HFFc6 (cell line): ENCODE data around the gene LBX1. TPM values are rescaled to one million over a fixed set of nuclear protein-coding genes. Genes with fewer than 3 reads are reported as not detected.

Source experiments
- DNase-seq: peaks from one replicate; pipeline ENCODE4 v3.0.0-alpha.2; 2018
- H3K27ac Mint-ChIP-seq: 2 replicates; pipeline ENCODE4 v1.8.0; 2020; ENCODE audit warnings: mild to moderate bottlenecking, mixed read lengths
- H3K27me3 Mint-ChIP-seq: 2 replicates; pipeline ENCODE4 v1.8.0; 2021; ENCODE audit warnings: mild to moderate bottlenecking, moderate library complexity, mixed read lengths; ENCODE audit not compliant: insufficient read depth
- H3K36me3 Mint-ChIP-seq: 2 replicates; pipeline ENCODE4 v1.8.0; 2021; ENCODE audit warnings: low read depth, mixed read lengths
- H3K4me1 Mint-ChIP-seq: 2 replicates; pipeline ENCODE4 v1.8.0; 2020; ENCODE audit warnings: low read depth, mixed read lengths
- H3K4me3 Mint-ChIP-seq: 2 replicates; pipeline ENCODE4 v1.8.0; 2020; ENCODE audit warnings: mild to moderate bottlenecking, moderate library complexity, mixed read lengths
- H3K9me3 Mint-ChIP-seq: 2 replicates; pipeline ENCODE4 v1.8.0; 2020; ENCODE audit warnings: mild to moderate bottlenecking, mixed read lengths
- CTCF ChIP-seq: fragments of 200-600 bp; sonication (generic); IDR thresholded peaks from 2 replicates; pipeline ENCODE4 v1.5.0; 2021; ENCODE audit warnings: antibody characterized with exemption, mild to moderate bottlenecking
- total RNA-seq, 6 experiments: library from RNA; stranded (reverse); fragmentation: NEBNext Ultra II Directional; extraction: Animal tissue kit (Norgen Biotek cat#: 25700); gene quantifications; 2 replicates in 1 of 6; 3 replicates in 5 of 6; pipeline ENCODE4 v1.2.3, GENCODE V29; 2021

Gene LBX1
- total RNA-seq, 6 experiments from 2014 or later: not detected

GRCh38 chr10:101226491-101227428 is 2.5 kb downstream of the LBX1 start:
- Mint-ChIP-seq H3K4me1 (peaks cover 27% of the 10 kb centered on the region), H3K4me3 (no peak overlapping the region; the same call in 1 of the 2 replicates), H3K36me3 (peaks cover 8% of the 10 kb centered on the region; the same call in 1 of the 2 replicates), H3K27ac (no peak overlapping the region), H3K27me3 (peaks cover 78% of the 10 kb centered on the region), H3K9me3 (no peaks in the 10 kb centered on the region; the same call in 1 of the 2 replicates)
- TF ChIP-seq CTCF: no peak
- DNase-seq: no peak

GRCh38 chr10:101225846-101226421 is 3.3 kb downstream of the LBX1 start:
- Mint-ChIP-seq H3K27ac (no peak overlapping the region), H3K9me3 (no peaks in the 10 kb centered on the region; the same call in 1 of the 2 replicates), H3K4me1 (peaks cover 33% of the 10 kb centered on the region), H3K36me3 (peaks cover 11% of the 10 kb centered on the region), H3K27me3 (peaks cover 78% of the 10 kb centered on the region), H3K4me3 (peak overlapping the region; percentile 57; the same call in 1 of the 2 replicates)
- no peak for DNase-seq
- no peak for TF ChIP-seq CTCF

- no peak for TF ChIP-seq CTCF
- H3K4me3 Mint-ChIP-seq: peak overlapping the region; percentile 47
- no peaks in the 10 kb centered on the region; the same call in 1 of the 2 replicates for H3K9me3 Mint-ChIP-seq
- peaks cover 11% of the 10 kb centered on the region for H3K36me3 Mint-ChIP-seq
- H3K27me3 Mint-ChIP-seq: peaks cover 78% of the 10 kb centered on the region
- H3K4me1 Mint-ChIP-seq: peaks cover 33% of the 10 kb centered on the region
- no peak for DNase-seq
- no peak overlapping the region for H3K27ac Mint-ChIP-seq
Measured at GRCh38 chr10:101224910-101225823, 4.1 kb downstream of the LBX1 start.

GRCh38 chr10:101224060-101224909 is 5.0 kb downstream of the LBX1 start:
- Mint-ChIP-seq H3K4me3 (no peak overlapping the region), H3K9me3 (no peaks in the 10 kb centered on the region; the same call in 1 of the 2 replicates), H3K36me3 (peaks cover 11% of the 10 kb centered on the region), H3K4me1 (peaks cover 31% of the 10 kb centered on the region), H3K27me3 (peaks cover 82% of the 10 kb centered on the region), H3K27ac (no peak overlapping the region)
- no peak for DNase-seq
- TF ChIP-seq CTCF: no peak
